GM06990 (cell line): ENCODE measurements around the gene LMBR1.

Experiments
- DNase-seq: peaks from one replicate; pipeline ENCODE4 v3.0.0-alpha.2; 2011; ENCODE audit not compliant: insufficient read length; ENCODE audit errors: extremely low read depth
- H3K27me3 ChIP-seq: replicated peaks from 2 replicates; pipeline ENCODE4 v1.6.0; 2011; ENCODE audit warnings: low read length; ENCODE audit not compliant: control insufficient read depth, insufficient read depth
- H3K36me3 ChIP-seq: 2 replicates; pipeline ENCODE4 v1.5.1; 2011; ENCODE audit warnings: low read length; ENCODE audit not compliant: control insufficient read depth, insufficient read depth
- H3K4me3 ChIP-seq: replicated peaks from 2 replicates; pipeline ENCODE4 v1.5.1; 2011; ENCODE audit warnings: low read depth, mild to moderate bottlenecking, control low read depth, low read length
- TF ChIP-seq, protein P1 (sequence below): IDR thresholded peaks from 2 replicates; pipeline ENCODE4 v1.5.1; 2011; ENCODE audit warnings: low read length, control low read depth, mild to moderate bottlenecking, inconsistent platforms; ENCODE audit not compliant: insufficient read depth, poor library complexity, severe bottlenecking

LMBR1 gene

DNA sequence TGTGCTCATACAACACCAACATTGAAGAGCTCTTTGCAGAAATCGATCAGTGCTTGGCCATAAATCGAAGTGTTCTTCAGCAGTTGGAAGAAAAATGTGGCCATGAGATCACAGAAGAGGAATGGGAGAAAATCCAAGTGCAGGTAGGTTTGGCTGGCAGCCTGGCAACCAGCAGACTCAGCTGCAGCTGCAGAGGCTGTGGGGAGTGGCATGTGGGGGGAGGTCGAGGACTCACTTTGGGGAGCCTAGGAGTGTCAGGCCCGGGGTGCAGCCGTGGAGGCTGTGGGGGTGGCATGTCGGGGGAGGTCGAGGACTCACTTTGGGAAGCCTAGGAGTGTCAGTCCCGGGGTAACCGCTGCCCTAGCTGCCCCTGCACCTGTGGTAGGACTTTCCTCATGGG is 217.3 kb downstream of the LMBR1 start:
- peaks cover 5% of the 10 kb centered on the region for H3K36me3 ChIP-seq
- no peak overlapping the region for H3K4me3 ChIP-seq
- TF ChIP-seq, protein P1, sequence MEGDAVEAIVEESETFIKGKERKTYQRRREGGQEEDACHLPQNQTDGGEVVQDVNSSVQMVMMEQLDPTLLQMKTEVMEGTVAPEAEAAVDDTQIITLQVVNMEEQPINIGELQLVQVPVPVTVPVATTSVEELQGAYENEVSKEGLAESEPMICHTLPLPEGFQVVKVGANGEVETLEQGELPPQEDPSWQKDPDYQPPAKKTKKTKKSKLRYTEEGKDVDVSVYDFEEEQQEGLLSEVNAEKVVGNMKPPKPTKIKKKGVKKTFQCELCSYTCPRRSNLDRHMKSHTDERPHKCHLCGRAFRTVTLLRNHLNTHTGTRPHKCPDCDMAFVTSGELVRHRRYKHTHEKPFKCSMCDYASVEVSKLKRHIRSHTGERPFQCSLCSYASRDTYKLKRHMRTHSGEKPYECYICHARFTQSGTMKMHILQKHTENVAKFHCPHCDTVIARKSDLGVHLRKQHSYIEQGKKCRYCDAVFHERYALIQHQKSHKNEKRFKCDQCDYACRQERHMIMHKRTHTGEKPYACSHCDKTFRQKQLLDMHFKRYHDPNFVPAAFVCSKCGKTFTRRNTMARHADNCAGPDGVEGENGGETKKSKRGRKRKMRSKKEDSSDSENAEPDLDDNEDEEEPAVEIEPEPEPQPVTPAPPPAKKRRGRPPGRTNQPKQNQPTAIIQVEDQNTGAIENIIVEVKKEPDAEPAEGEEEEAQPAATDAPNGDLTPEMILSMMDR, result no peak
- DNase-seq, result no peak
- no peaks in the 10 kb centered on the region for H3K27me3 ChIP-seq

DNA sequence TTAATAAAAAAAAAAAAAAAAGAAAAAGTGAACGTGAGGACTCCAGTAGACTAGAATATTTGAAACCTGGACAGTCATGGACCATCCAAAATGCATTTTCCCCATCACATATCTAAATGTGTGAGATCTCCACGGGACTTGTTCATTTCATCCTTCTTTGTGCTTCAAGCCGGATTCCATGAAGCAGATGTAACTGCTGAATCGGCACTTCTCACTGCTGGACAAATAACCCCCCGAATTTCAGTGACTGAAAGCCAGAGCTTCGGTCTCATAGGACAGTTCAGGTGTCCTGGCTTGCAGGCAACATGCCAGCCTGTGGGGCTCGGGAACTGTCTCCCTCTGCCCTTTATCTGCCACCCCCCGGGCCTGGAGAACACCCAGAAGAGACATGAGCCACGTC is 219.1 kb downstream of the LMBR1 start:
- TF ChIP-seq, protein P1, result no peak
- Histone ChIP-seq H3K27me3 (no peaks in the 10 kb centered on the region), H3K4me3 (no peak overlapping the region), H3K36me3 (peaks cover 5% of the 10 kb centered on the region)
- DNase-seq, result no peak

DNA sequence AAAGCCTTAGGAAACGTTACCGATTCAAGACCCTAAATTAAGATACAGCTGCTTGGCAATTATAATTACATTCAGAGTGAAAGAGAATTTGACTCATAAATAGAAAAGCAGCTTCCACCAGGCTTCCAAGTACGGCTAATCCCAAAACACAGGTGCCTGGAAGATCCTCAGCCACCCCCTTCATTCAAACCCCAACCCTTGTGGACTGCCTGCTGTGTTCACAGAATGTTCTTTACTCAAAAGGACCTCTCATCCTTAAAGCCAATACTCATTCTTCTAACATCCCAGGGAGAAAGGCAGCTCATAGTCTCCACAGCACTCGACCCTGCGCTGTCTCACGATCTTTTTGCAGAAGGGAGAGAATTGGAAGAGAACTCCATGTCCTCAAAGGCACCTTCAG is 219.5 kb downstream of the LMBR1 start:
- Histone ChIP-seq H3K27me3 (no peaks in the 10 kb centered on the region), H3K36me3 (peaks cover 5% of the 10 kb centered on the region), H3K4me3 (no peak overlapping the region)
- DNase-seq, result no peak
- TF ChIP-seq, protein P1, result no peak

DNA sequence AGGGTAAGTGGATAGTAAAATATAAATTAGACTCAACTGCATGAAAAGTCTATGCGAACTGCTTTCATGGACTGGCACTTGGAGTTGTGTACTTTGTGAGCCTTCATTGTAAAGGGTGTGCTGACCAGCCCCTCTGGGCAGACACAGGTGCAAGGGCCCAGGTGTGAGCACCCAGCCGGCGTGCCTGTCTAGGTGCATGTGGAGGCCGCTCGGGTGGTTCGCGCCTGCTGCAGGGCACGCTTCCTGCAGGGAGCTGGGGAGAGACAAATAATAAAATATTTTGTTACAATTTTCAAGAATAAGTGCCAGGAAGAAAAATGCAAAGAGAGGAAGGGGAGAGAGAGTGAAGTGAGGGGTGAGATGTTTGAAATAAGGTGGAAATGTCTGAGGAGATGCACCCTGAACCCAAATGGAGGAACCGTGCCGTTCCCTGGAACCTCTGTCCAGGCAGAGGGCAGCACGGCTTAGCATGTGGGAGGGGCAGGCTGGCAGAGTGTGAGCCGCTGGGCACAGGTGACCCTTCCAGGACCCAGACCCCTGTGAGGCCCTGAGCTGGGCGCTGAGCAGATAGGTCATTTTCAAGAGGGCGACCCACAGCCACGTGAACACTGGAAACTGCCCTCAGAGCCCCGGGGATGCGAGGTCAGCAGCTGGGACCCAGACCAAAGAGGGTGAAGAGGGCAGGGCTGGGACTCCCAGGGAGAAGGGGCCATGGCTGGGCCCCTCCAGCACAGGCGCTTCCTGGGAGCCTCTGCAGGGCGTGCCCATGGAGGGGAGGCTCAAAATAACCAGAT is 223.8 kb downstream of the LMBR1 start:
- TF ChIP-seq, protein P1, result no peak
- H3K36me3 ChIP-seq, result no peaks in the 10 kb centered on the region; the same call in 1 of the 2 replicates
- H3K4me3 ChIP-seq, result no peak overlapping the region
- no peak for DNase-seq
- no peaks in the 10 kb centered on the region for H3K27me3 ChIP-seq

DNA sequence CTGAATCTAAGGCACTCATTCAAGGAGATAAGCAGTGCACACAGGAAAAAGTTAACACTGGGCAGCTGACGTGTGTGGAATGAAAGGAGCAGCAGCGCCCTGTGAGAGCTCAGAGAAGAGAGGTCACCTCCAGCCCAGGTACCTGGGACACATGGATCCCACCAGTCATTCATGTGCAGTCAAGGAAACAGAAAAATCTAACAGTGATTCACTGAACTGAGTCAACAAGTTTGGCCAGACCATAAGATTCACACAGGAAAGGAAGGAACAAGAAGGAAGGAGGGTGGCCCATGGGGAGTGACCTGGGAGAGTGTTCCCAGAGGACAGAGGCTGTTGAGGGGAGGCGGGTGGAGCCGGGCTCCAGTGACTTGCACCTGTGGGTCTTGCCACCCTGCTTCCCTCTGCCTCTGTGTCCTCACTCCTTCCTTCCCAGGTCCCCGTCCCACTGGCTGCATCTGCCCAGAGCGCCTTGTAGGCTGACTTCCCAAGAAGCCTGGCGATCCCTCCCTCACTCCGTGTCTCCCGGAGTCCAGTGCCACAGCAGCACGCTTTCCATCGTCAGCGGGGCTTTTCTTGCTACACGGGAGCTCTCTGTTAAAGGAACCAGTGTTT is 224.7 kb downstream of the LMBR1 start:
- Histone ChIP-seq H3K36me3 (no peaks in the 10 kb centered on the region; the same call in 1 of the 2 replicates), H3K27me3 (no peaks in the 10 kb centered on the region), H3K4me3 (no peak overlapping the region)
- TF ChIP-seq, protein P1, result no peak
- no peak for DNase-seq
